Posterior vena cava (tissue), 2 donors: ENCODE results near the gene MDM1. TPM values are rescaled to one million over a fixed set of nuclear protein-coding genes. Genes with fewer than 3 reads are reported as not detected.

Source experiments
- DNase-seq: peaks from one replicate; pipeline ENCODE4 v3.0.0-alpha.2; 2020; ENCODE audit warnings: low spot score
- intact Hi-C, 2 donors: fragments of 100-400 bp; cut with DNase I; formaldehyde crosslinking; loops; one replicate each; pipeline versions ENCODE4 v1.14.1 to v1.14.2; 2022 to 2023
- total RNA-seq, 2 donors: library from RNA; stranded (reverse); fragmentation: NEBNext Ultra II Directional; extraction: Animal tissue kit (Norgen Biotek cat#: 25700); gene quantifications; one replicate each; pipeline ENCODE4 v1.2.1, GENCODE V29; 2021
- donor health status: DM: yes; HTN: yes; CAD: no.
- donor health status: DM: yes; HTN: yes; CAD: no.

MDM1 gene
- total RNA-seq, 2 donors from 2014 or later: 11.2 to 12.6 TPM

GRCh38 chr12:68259318-68259940, 72.7 kb downstream of the MDM1 start:
- no peak for DNase-seq
- intact Hi-C loops: no loop called here

GRCh38 chr12:68253504-68253903, 78.7 kb downstream of the MDM1 start, which contains the start of gene IL22:
Gene IL22, minus strand, starts transcription at chr12:68253604. Its CDS starts 156 bp downstream, at chr12:68253448.
- DNase-seq: no peak
- intact Hi-C loops: no loop called here

GRCh38 chr12:68252077-68252476, 80.1 kb downstream of the MDM1 start:
- intact Hi-C loops: no loop called here
- DNase-seq: no peak

- intact Hi-C loops: no loop called here
These were observed 81.7 kb downstream of the MDM1 start for GRCh38 chr12:68250454-68250853.

GRCh38 chr12:68247785-68248184, 84.4 kb downstream of the MDM1 start:
- DNase-seq: no peak
- intact Hi-C loops: no loop called here

More at GRCh38 chr12:68250454-68250853, 81.7 kb downstream of the MDM1 start:
- no peak for DNase-seq

GRCh38 chr12:68246350-68246749, 85.8 kb downstream of the MDM1 start:
- intact Hi-C loops: no loop called here

GRCh38 chr12:68245180-68246021, 86.8 kb downstream of the MDM1 start:
- no peak for DNase-seq
- intact Hi-C loops: no loop called here

More at GRCh38 chr12:68246350-68246749, 85.8 kb downstream of the MDM1 start:
- no peak for DNase-seq

Other genes with a start within 250 kb of the MDM1 start
- gene IFNG, start 172.6 kb downstream of the MDM1 start, total RNA-seq: not detected
- gene IL26, start 106.6 kb downstream of the MDM1 start, total RNA-seq: not detected
- gene IL22, start 78.8 kb downstream of the MDM1 start, total RNA-seq: not detected